GM18498 (cell line): ENCODE data around the gene AATF.

Source experiments
- ATAC-seq: cut with Tn5 transposase; IDR thresholded peaks from one replicate; pipeline ENCODE4 v1.9.1; 2021; ENCODE audit warnings: mild to moderate bottlenecking, moderate library complexity; ENCODE audit not compliant: unreplicated experiment

The AATF gene

GRCh38 chr17:36930583-36930900 lies 18.2 kb upstream of the AATF start:
- no peak for ATAC-seq

DNA sequence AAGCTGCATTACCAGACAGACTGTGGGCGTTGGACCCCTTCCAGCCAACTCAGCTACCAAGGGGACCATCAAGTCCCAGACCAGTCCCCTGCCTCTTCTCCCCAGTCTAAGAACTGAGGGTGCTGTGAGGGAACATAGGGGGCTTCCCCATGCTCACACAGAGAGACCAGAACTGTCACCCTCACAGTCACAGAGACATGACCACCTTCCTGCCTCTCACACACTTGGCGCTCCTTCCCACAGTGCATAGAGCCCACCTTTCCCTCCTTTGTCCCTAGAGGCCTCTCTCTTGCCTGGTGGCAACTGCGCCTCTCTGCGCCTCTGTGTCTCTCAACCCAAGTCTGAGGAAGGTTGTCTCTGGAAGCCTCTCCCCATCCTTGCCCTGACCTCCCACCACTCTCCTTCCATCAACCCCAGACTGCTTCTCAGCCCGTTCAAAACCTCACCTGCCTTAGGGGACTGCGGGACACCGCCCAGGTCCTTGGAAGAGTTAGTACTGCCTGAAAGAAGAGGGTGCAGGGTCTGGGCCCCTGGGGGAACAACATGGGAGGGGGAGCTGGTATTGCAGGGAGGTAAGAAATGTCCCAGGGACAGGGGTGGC lies 17.6 kb upstream of the AATF start:
- ATAC-seq, result no peak

DNA sequence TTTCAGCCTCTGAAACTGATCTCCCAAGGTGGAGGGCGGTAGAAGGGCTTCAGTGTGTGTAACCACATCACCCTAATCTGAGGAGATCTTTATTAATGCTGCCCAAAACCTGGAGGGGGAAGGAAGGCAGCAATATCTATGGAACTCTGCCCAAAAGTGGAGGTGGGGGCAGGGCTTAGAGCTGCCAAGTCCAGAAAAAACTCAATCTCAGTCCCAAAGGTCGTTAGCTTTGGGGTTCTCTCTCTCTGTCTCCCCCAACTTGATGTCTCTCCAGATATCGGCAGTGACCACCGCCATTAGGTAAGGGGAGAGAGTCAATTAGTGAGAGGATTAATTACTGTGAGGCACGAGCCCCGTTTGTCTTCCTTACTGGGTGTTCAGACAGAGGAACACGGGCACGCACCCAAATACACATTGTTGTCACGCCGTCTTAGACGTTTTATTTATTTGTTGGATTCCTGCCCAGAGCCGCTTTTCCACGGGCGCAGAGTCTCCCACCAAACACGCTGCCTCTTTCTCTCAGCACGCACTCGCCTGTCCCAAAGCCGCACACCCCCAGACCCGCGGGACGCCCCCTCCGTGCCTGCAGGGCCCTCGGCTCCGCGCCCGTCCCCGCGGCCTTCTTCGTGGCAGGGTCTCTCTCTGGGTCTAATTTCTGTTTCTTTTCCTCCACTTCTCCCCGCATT lies 16.9 kb upstream of the AATF start:
- no peak for ATAC-seq

- no peak for ATAC-seq
Observed at GRCh38 chr17:36932383-36932693, 16.4 kb upstream of the AATF start.

GRCh38 chr17:36932694-36933511 lies 15.9 kb upstream of the AATF start:
- no peak for ATAC-seq

GRCh38 chr17:36933512-36934143 lies 15.1 kb upstream of the AATF start:
- ATAC-seq, result no peak

DNA sequence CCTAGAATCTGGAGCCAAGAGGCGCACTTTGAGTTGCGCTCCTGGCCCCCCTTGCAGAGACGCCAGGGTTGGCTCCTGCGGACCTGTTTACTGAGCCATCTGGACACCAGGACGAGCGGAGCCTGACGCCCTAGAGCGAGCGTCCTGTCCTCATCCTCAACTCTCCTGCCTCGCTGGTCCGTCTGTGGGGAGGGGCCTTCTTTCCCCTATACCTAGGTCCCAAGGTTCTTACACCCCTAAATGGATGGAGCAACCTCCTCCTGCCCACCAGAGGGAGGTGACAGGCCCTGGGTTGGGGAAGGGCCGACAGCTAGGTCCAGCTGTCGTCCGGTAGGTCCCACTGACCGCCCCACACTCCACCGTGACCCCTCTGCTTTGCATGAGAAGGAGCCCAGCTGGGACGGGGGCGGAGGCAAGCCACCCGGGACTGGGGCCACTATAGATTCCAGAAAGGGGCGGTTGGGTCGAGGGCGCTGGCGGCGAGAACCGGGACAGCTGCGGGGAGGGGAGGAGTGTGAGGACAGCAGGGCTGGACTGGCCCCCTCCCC lies 14.5 kb upstream of the AATF start:
- ATAC-seq, result no peak

- ATAC-seq, result no peak
Observed at GRCh38 chr17:36934692-36935630, 13.8 kb upstream of the AATF start.

DNA sequence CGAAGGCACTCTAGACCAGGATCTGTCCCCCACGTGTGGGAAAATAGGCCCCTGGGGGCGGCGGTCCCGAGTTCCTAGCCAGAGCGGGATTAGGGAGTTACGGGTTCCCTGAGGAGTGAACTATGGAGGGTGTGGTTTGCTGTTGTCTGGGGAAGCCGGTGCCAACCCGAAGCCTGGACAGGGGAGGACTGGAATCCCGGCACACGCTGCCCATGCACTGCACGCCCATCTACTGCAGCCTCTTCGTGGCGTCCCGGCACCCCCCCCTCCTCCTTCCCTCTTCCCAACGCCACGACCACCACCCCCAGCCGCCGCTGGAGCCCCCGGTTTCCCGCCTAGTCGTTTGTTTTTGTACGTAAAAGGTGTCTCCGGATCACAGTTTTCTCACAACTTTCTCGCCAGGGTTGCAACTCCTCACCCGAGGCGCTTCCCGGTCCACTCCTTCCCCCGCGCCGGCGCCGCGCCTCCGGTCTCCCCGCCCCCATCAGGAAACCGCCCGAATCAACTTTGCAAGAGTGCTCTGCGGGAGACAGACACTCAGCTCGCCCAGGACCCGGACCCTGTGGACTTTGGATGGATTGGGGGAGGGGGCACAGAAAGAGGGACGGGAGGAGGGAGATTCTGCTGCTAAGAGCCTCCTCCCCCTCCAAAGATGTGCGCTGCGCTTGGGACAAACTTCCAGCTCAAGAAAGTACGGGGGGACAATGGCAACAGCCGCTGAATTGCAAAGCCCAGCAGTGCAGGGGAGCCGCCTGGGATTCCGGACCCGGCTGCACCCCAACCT lies 12.9 kb upstream of the AATF start:
- ATAC-seq, result no peak

- no peak for ATAC-seq
Observed at GRCh38 chr17:36936455-36937000, 12.2 kb upstream of the AATF start.

DNA sequence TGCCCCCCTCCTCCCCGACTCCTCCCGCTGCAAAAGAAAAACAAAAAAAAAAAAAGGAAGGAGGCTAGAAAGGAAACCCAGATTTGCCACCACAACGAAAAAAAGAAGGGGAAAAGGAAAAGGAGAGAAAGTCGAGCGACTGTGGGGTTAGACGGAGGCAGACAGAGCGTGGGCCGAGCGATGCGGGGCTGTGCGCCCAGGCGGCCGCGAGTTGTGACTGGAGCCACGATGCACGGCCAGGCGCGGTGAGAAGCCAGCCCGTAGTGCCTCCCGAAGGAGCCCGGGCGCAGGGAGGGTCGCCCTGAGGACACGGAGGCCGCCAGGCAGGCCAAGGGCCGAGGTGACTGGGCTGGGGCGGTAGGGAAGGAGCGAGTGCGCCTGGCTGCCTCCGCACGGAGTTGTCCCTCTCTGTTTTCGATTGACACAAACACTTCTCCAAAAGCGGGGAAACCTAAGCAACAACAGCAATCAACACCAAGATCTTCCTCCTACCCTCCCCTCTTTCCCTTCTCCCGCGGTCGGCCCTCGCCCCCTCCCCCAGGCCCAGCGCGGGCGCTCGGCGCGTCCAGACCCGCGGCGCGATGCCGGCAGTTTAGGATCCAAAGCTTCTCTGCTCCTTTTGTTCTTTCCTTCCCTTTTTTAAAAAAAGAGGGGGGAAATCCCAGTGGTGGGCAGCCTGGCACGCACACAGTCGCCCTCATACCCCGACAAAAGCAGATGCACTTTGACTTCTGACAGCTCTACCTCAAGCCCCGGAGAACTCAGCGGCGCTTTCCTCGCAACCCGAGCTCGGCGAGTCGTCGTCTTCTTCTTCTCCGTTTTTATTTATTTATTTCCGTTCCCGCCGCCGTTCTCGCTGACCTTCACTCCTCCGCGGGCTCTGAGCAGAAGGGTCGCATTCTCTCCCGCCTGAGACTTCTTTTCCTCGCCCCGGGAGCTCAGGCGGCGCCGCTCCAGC lies 11.5 kb upstream of the AATF start, which contains the start of gene LHX1:
TSS of gene LHX1 (plus strand) at position 475 of the 958 bp plus-strand sequence. CDS start 723 bp downstream, outside the sequence.
- no peak for ATAC-seq

DNA sequence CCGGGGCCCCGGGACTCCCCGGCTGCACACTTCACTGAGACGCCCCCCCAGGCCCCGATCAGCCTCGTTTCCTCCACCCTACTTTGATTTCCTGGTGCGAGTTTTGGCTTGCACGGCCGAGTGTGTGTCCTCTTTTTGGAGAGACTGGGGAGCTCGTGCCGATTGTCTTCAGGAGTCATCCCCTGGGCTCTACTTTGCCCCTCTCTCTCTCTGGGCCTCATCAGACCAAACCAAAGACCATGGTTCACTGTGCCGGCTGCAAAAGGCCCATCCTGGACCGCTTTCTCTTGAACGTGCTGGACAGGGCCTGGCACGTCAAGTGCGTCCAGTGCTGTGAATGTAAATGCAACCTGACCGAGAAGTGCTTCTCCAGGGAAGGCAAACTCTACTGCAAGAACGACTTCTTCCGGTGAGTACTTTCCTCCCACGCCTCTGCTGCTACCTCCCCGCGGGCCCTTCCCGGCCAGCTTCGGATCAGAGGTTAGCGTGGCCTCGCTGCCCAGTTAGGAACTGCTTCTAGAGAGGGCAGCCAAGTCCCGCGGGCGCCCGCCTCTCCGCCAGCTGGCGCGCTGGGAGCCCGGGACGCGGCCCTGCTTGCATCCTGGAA lies 10.7 kb upstream of the AATF start:
- no peak for ATAC-seq

GRCh38 chr17:36938566-36939051 lies 10.1 kb upstream of the AATF start:
- no peak for ATAC-seq

GRCh38 chr17:36939052-36939801 lies 9.5 kb upstream of the AATF start:
- no peak for ATAC-seq

DNA sequence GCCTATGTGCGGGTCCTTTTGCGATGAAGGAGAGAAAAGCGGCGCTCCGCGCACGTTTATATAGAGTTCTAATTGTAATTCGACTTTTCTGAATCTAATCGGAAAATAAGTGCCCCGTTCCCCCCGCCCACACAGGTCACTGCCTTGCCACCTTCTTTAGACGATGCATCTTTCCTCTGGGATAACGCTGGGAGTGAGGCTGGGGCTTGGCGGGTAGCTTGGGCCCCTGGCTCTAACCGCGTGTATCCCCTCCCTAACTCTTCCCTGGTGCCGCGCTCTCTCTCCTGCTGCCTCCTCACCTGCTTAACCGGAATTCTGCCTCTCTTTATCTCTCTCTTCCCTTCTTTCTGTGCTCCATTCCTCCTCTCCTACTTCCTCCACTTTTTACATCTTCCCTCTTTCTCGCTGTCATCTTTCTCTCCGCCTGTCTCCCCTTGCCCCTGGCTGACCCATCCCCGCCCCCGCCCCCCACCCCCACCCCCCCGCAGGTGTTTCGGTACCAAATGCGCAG lies 8.9 kb upstream of the AATF start:
- ATAC-seq, result no peak
